ENCODE results near the gene TNFSF10. TPM values are rescaled to one million over a fixed set of nuclear protein-coding genes. Genes with fewer than 3 reads are reported as not detected.

The TNFSF10 gene
- total and polyA plus RNA-seq, 9 of the 15 experiments (the other 6 are each of a cell fraction or from before 2014, with no cell fraction given): 0.07 to 1.3 (median 0.27) TPM; not detected in 1

GRCh38 chr3:172515130-172515918 is 7.9 kb downstream of the TNFSF10 start (continued):
- TF ChIP-seq ZNF57 (CRISPR knock-in tag; IDR thresholded peaks at IDR 0.05) (no peak), E2F5 (CRISPR knock-in tag; IDR thresholded peaks at IDR 0.05) (no peak), CBX2 (IDR thresholded peaks at IDR 0.05; ENCODE audit: insufficient read depth, low read length, poor library complexity, severe bottlenecking) (no peak), ZNF551 (CRISPR knock-in tag; IDR thresholded peaks at IDR 0.05) (no peak), MCM7 (IDR thresholded peaks at IDR 0.05) (no peak), TFAP4 (CRISPR knock-in tag; IDR thresholded peaks at IDR 0.05; ENCODE audit: borderline replicate concordance) (no peak), ZFPM2 (CRISPR knock-in tag; IDR thresholded peaks at IDR 0.05) (no peak), ZNF695 (CRISPR knock-in tag; IDR thresholded peaks at IDR 0.05) (no peak)

GRCh38 chr3:172514678-172515077 is 8.6 kb downstream of the TNFSF10 start:
- Histone ChIP-seq H3K4me3 (no peak overlapping the region), H3K4me1 (replicated peaks in 1 of 2; ENCODE audit: control insufficient read depth in 2 of 2, insufficient read depth in 2 of 2, low read length in 2 of 2) (peaks cover 0 to 39% of the 10 kb centered on the region in 2 experiments; a peak in 4 of 5 replicates), H3K9me1 (ENCODE audit: control insufficient read depth, insufficient read depth, low read length) (no peaks in the 10 kb centered on the region), H3K79me2 (ENCODE audit: control insufficient read depth, insufficient read depth, low read length) (no peaks in the 10 kb centered on the region), H3K9me3 (replicated peaks; ENCODE audit: control insufficient read depth, insufficient read depth, low read depth, low read length) (no peaks in the 10 kb centered on the region), H2AFZ (ENCODE audit: low read depth, low read length) (no peak overlapping the region), H3K27ac (ENCODE audit: extremely low read depth, low read depth, low read length) (no peak overlapping the region), H3K9ac (ENCODE audit: insufficient read depth in 1 of 2, low read depth in 2 of 2, low read length in 2 of 2) (no peak overlapping the region), H3K4me2 (ENCODE audit: insufficient read depth, low read length) (no peak overlapping the region), H4K20me1 (replicated peaks; ENCODE audit: control insufficient read depth, insufficient read depth, low read length) (no peaks in the 10 kb centered on the region; the same call in 1 of the 2 replicates), H3K36me3 (ENCODE audit: control insufficient read depth, insufficient read depth, low read length) (no peaks in the 10 kb centered on the region), H3K27me3 (ENCODE audit: control insufficient read depth in 2 of 2, insufficient read depth in 2 of 2, low read length in 2 of 2) (no peaks in the 10 kb centered on the region)
- ATAC-seq (no peak), FAIRE-seq (no peak), DNase-seq (ENCODE audit: extremely low read depth in 1 of 4, low spot score in 3 of 4) (no peak)
- CTCF ChIA-PET (ENCODE audit: low intra/inter-chr PET ratio): interaction anchor here (0.7 kb wide), 1 partner anchor 19 kb away, joined by 3 read pairs; no protein-coding TSS in a partner anchor
- no peak for TF ChIP-seq SMARCB1 (IDR thresholded peaks at IDR 0.05; ENCODE audit: insufficient read length, low read depth)
- TF ChIP-seq KLF16 (IDR thresholded peaks at IDR 0.05): no peak
- no peak for TF ChIP-seq RBM17 (IDR thresholded peaks at IDR 0.05; ENCODE audit: borderline replicate concordance, low read depth, low read length)
- TF ChIP-seq DNMT1 (IDR thresholded peaks at IDR 0.05): no peak
- TF ChIP-seq E2F6 (IDR thresholded peaks at IDR 0.05; ENCODE audit: borderline replicate concordance in 1 of 2, extremely low read depth in 1 of 2, insufficient read depth in 1 of 2, insufficient read length in 1 of 2, low read depth in 1 of 2, low read length in 1 of 2, poor library complexity in 1 of 2, severe bottlenecking in 1 of 2): no peak
- no peak for TF ChIP-seq CREBBP (IDR thresholded peaks at IDR 0.05; ENCODE audit: low read depth, low read length)
- no peak for TF ChIP-seq EWSR1 (IDR thresholded peaks at IDR 0.05; ENCODE audit: borderline replicate concordance, low read depth, partially characterized antibody)
- no peak for TF ChIP-seq CBFA2T2 (conservative IDR thresholded peaks at IDR 0.05)
- TF ChIP-seq IRF2 (CRISPR knock-in tag; IDR thresholded peaks at IDR 0.05): no peak
- POLR2A ChIA-PET: interaction anchor here (0.6 kb wide), 2 partner anchors 15 to 109 kb away, joined by 3 to 4 read pairs; no protein-coding TSS in a partner anchor
- 58% methylated on average over 4 of the region's 4 CpGs for WGBS (ENCODE audit: insufficient coverage, low coverage, missing lambda C conversion rate)
- no TSS peak for BruUV-seq (replicated peaks)
- in situ Hi-C loops (cut with MboI) (no loop called here), intact Hi-C loops (cut with micrococcal nuclease) (no loop called here)

All from K562 (cell line).